ENCODE results near the gene PCSK9. TPM values are rescaled to one million over a fixed set of nuclear protein-coding genes. Genes with fewer than 3 reads are reported as not detected.

Gene PCSK9
- total and polyA plus RNA-seq, 9 of the 15 experiments (the other 6 are each of a cell fraction or from before 2014, with no cell fraction given) = 3.2 to 58.6 (median 24.7) TPM

- Histone ChIP-seq H3K79me2 (ENCODE audit: control insufficient read depth, insufficient read depth, low read length) (peaks cover 88% of the 10 kb centered on the region), H3K4me1 (replicated peaks in 1 of 2; ENCODE audit: control insufficient read depth in 2 of 2, insufficient read depth in 2 of 2, low read length in 2 of 2) (peaks cover 11 to 31% of the 10 kb centered on the region in 2 experiments; a peak in 3 of 5 replicates), H2AFZ (ENCODE audit: low read depth, low read length) (no peak overlapping the region), H3K4me3 (no peak overlapping the region), H3K9me3 (replicated peaks; ENCODE audit: control insufficient read depth, insufficient read depth, low read depth, low read length) (no peaks in the 10 kb centered on the region), H3K27ac (ENCODE audit: extremely low read depth, low read depth, low read length) (no peak overlapping the region), H3K36me3 (ENCODE audit: control insufficient read depth, insufficient read depth, low read length) (peaks cover 77% of the 10 kb centered on the region), H3K27me3 (ENCODE audit: control insufficient read depth in 2 of 2, insufficient read depth in 2 of 2, low read length in 2 of 2) (no peaks in the 10 kb centered on the region; a peak in 1 of 5 replicates), H3K4me2 (ENCODE audit: insufficient read depth, low read length) (no peak overlapping the region), H3K9ac (ENCODE audit: insufficient read depth in 1 of 2, low read depth in 2 of 2, low read length in 2 of 2) (no peak overlapping the region; a peak in 1 of 4 replicates), H3K9me1 (ENCODE audit: control insufficient read depth, insufficient read depth, low read length) (no peaks in the 10 kb centered on the region), H4K20me1 (replicated peaks; ENCODE audit: control insufficient read depth, insufficient read depth, low read length) (peaks cover 14% of the 10 kb centered on the region; the same call in 1 of the 2 replicates)
- DNase-seq (ENCODE audit: extremely low read depth in 1 of 4, low spot score in 3 of 4) (no peak), ATAC-seq (no peak), FAIRE-seq (no peak)
- TF ChIP-seq RBM17 (IDR thresholded peaks at IDR 0.05; ENCODE audit: borderline replicate concordance, low read depth, low read length) (no peak), ZNF263 (CRISPR knock-in tag; IDR thresholded peaks at IDR 0.05; ENCODE audit: borderline replicate concordance) (no peak), GTF3C2 (IDR thresholded peaks at IDR 0.05; ENCODE audit: borderline replicate concordance, extremely low read depth, insufficient read length) (no peak), BRD4 (IDR thresholded peaks at IDR 0.05) (no peak), ZNF184 (CRISPR knock-in tag; IDR thresholded peaks at IDR 0.05) (no peak), RBBP5 (IDR thresholded peaks at IDR 0.05; ENCODE audit: borderline replicate concordance, insufficient read depth, low read length, poor library complexity, severe bottlenecking) (no peak), RBM25 (IDR thresholded peaks at IDR 0.05; ENCODE audit: low read depth, low read length, severe bottlenecking) (no peak), MTA1 (IDR thresholded peaks at IDR 0.05; ENCODE audit: borderline replicate concordance) (no peak), ZBTB11 (CRISPR knock-in tag; IDR thresholded peaks at IDR 0.05) (no peak), EZH2 (IDR thresholded peaks at IDR 0.05; ENCODE audit: borderline replicate concordance, low read depth, low read length) (no peak), ZZZ3 (IDR thresholded peaks at IDR 0.05) (no peak), ZNF584 (CRISPR knock-in tag; IDR thresholded peaks at IDR 0.05; ENCODE audit: low read depth) (no peak)
- intact Hi-C loops (cut with micrococcal nuclease) = no loop called here
- 85% methylated on average over 9 of the region's 9 CpGs for WGBS (ENCODE audit: insufficient coverage, low coverage, missing lambda C conversion rate)
- CTCF ChIA-PET (ENCODE audit: low intra/inter-chr PET ratio) = no interaction called here
- no TSS peak for BruUV-seq (replicated peaks)
- POLR2A ChIA-PET = interaction anchor here (1.1 kb wide), 1 partner anchor 14 kb away, joined by 3 read pairs; no protein-coding TSS in a partner anchor
- in situ Hi-C loops (cut with MboI) = no loop called here
These were observed 4.4 kb downstream of the PCSK9 start for GRCh38 chr1:55043726-55044125.
